NCI-H1930 (cell line): ENCODE data around the gene LCE4A.

Source experiments
- DNase-seq, 2 experiments: peaks; one replicate each; lab custom pipeline; 2025; lab: John Stamatoyannopoulos, UW

LCE4A gene

GRCh38 chr1:152745765-152746444 is 37.9 kb downstream of the LCE4A start:
- DNase-seq: no peak

DNA sequence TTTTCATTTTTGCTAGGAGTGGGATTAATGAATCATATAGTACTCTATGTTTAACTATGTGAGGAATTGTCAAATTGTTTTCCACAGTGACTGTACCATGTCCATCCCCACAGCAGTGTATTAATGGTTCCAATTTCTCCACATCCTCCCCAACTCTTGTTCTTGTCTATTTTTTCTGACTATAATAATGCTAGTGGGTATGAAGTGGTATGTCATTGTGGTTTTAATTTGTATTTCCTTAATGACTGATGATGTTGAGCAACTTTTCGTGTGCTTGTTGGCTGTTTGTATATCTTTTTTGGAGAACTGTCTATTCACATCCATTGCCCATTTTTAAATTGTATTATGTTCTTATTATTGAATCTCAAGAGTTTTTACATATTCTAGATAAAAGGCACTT is 39.9 kb downstream of the LCE4A start:
- DNase-seq: no peak

- DNase-seq: no peak
These were observed 44.3 kb downstream of the LCE4A start for GRCh38 chr1:152752225-152752624.

DNA sequence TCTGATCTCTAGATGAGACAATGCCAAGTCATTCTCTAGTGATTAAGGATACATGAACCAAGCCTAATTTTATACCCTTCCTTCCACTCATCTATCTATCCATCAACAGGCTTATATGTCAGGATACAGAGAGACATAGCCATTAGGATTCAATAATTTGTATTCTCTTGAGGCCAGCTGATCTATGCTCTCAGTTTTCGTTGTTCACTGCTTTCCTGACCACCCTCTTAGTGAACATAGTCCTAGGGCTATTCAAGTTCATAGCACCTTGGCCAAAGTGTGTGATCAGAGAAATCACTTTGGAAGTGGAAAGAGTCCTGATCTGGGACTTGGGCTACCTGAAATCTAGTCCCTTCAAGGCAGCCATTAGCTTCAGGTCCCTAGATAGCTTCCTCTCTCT is 45.6 kb downstream of the LCE4A start:
- DNase-seq: no peak

- no peak for DNase-seq
These were observed 48.9 kb downstream of the LCE4A start for GRCh38 chr1:152756872-152757271.

GRCh38 chr1:152757747-152758146 is 49.8 kb downstream of the LCE4A start, which contains the start of gene KPRP:
TSS of gene KPRP (plus strand) at chr1:152758025. CDS start at chr1:152759589, 1,564 bp downstream.
- DNase-seq: no peak

- no peak for DNase-seq
These were observed 50.7 kb downstream of the LCE4A start for GRCh38 chr1:152758636-152759035.
